ENCODE measurements around the gene FN3KRP.

The FN3KRP gene

GRCh38 chr17:82687375-82687861, 29.1 kb upstream of the FN3KRP start:
- no peak for DNase-seq (ENCODE audit: low read depth in 2 of 2)

- DNase-seq (ENCODE audit: low read depth in 2 of 2) = no peak
Observed at GRCh38 chr17:82687871-82688270, 28.6 kb upstream of the FN3KRP start.

DNA sequence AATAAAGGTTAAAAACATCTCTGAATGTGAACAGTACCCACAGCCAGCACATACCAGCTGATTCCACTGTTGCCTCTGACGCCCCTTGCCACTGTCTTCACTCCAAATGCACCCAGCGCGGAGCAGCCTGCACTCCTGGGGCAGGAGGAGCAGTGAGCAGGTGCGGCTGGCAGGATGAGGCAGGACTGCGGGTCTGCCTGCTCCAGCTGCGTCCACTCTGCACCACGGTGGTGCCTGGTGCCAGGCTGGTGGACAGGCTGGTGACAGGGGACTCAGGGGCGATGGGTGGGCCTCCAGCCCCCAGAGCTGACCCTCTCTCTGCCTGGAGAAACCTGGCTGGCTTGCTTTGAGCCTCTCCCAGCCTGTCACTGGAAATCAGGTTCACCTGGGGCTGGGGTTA, 27.4 kb upstream of the FN3KRP start:
- DNase-seq (ENCODE audit: low read depth in 2 of 2) = no peak

DNA sequence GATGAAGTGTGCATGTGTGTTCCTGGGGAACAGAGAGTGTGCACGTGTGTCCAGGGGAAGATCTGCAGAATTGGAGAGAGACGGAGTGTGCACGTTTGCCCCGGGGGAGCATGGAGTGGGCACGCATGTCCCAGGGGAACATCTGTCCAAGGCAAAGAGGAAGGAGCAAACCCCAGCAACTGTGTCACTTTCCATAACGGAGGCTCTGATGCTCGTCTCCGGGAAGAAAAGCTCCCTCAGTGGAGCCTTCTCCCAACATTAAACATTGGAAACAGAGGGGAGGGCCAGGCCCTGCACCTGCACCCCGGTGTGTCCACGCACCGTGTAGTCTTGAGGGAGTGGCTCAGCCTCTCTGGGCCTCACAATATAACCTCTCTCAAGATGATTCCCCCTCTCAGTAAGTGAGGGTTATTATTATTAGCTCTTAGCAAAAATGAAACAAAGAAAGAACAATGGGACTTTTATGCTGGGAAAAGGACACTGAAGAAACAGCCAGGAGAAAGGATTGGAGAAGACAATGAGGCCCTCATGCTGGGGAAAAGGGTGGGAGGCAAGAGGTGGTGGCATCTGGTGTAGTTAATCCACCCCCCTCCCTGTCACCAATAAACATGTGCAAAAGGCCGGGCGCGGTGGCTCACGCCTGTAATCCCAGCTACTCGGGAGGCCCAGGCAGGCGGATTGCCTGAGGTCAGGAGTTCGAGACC, 25.6 kb upstream of the FN3KRP start:
- no peak for DNase-seq (ENCODE audit: low read depth in 2 of 2)

- DNase-seq (ENCODE audit: low read depth in 2 of 2) = no peak
Observed at GRCh38 chr17:82691714-82692113, 24.8 kb upstream of the FN3KRP start.

- DNase-seq (ENCODE audit: low read depth in 2 of 2) = no peak
Observed at GRCh38 chr17:82692268-82692667, 24.2 kb upstream of the FN3KRP start.

- no peak for DNase-seq (ENCODE audit: low read depth in 2 of 2)
Observed at GRCh38 chr17:82693168-82693867, 23.2 kb upstream of the FN3KRP start.

DNA sequence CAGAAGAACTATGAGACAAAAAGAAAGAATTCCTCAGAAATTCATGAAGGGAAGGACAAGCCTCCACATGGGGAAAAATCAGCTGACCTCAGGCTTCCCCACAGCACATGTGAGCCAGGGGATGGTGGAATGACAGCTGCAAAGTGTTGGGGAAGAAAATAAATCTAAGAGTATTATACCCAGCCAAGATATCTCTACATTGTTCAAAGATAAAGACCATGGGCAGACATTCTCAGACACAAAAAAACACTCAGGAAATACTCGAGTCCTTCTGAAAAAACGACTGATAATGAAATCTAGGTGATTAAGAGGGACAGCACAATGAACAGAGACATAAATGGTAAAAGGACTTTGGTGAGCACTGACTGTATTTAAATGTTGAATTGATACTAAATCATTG, 21.9 kb upstream of the FN3KRP start:
- DNase-seq (ENCODE audit: low read depth in 2 of 2) = no peak

GRCh38 chr17:82696259-82696658, 20.2 kb upstream of the FN3KRP start:
- no peak for DNase-seq (ENCODE audit: low read depth in 2 of 2)

GRCh38 chr17:82696916-82697807, 19.3 kb upstream of the FN3KRP start:
- no peak for DNase-seq (ENCODE audit: low read depth in 2 of 2)

- no peak for DNase-seq (ENCODE audit: low read depth in 2 of 2)
Observed at GRCh38 chr17:82697808-82698064, 18.8 kb upstream of the FN3KRP start.

GRCh38 chr17:82698065-82698973, 18.2 kb upstream of the FN3KRP start, which contains the start of gene RAB40B:
TSS of gene RAB40B (minus strand) at chr17:82698698. CDS start at chr17:82698596, 102 bp downstream.
- DNase-seq (ENCODE audit: low read depth in 2 of 2) = peak; percentile 95 to 97

- DNase-seq (ENCODE audit: low read depth in 2 of 2) = no peak
Observed at GRCh38 chr17:82698974-82699442, 17.5 kb upstream of the FN3KRP start.

DNA sequence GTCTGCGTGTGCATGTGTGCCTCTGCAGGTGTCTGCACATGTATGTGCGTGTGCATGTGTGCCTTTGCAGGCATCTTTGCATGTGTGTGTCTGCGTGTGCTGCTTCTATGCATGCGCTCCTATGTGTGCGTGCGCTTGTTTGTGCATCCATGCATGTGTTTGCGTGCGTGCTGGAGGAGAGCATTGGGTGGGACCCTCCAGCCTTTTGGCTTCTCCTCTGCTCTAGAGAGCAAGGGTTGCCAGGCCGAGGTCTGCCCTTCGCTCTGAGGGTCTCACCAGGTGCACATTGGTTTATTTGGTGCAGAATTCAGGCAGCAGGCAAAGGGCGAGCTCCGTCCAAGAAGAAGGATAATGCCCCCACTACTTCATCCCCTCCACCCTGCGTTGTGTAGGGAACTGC, 17.0 kb upstream of the FN3KRP start:
- no peak for DNase-seq (ENCODE audit: low read depth in 2 of 2)

DNA sequence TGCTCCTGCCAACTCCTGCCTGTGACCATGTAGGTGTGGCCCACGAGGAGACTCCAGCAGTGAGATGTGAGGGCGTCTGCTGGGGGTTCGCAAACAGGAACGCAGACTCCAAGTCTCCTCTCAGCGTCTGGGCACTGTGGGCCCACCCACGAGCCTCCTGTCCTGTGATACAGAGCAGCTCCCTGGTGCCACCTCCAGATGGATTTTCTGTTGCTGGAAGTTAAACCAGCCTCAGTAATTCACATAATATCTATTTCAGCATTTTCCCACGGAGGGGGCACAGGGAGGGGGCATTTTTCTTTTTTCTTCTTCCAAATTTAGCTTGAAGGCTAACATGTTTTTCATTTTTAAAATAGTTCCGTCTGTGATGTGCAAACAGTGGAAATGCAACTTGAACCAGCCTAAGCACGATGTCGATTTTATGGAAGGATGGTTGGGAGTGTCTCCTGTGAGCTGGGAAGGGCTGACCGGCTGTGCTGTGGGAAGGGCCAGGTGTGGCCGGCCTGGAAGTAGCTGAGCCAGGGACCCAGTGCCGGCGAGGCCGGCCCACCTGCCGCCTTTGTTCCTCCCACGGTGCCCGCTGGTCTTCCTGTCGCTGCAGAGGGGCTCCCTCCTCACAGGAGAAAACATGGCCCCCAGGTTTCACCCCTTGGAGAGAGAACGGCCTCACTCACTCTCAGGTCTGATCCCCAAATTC, 14.1 kb upstream of the FN3KRP start:
- DNase-seq (ENCODE audit: low read depth in 2 of 2) = no peak

DNA sequence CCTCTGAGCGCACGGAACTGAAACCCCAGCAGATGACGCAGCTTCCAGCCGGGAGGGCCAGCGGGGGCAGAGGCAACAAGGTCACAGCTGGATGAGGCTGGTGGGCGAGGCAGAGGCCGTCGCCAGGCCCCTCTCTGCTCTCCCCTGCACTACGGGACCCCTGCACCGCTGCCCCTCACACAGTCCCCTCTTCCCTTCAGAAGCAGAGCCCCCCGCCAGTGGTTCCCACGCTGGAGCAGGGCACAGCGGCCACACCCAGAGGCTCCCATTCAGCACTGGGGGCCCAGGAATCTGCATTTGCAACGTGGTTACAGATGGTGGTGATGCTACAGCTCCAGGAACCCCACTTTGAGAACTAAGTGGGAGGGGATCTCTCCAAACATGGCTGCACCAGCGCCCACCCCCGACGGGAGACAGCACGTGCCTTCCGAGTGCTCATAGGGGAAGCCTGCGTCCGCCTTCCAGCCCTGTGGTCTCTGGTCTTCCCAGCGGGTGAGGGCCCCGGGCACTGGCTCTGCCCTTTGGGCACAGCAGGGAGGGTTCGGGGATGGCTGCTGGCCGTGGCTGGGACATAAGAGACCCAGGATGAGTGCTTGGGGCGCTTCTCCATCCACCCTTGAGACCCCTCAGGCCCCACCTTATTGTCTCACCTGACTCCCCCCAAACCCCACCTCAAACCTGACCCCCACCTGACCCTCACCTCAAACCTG, 13.3 kb upstream of the FN3KRP start:
- no peak for DNase-seq (ENCODE audit: low read depth in 2 of 2)

DNA sequence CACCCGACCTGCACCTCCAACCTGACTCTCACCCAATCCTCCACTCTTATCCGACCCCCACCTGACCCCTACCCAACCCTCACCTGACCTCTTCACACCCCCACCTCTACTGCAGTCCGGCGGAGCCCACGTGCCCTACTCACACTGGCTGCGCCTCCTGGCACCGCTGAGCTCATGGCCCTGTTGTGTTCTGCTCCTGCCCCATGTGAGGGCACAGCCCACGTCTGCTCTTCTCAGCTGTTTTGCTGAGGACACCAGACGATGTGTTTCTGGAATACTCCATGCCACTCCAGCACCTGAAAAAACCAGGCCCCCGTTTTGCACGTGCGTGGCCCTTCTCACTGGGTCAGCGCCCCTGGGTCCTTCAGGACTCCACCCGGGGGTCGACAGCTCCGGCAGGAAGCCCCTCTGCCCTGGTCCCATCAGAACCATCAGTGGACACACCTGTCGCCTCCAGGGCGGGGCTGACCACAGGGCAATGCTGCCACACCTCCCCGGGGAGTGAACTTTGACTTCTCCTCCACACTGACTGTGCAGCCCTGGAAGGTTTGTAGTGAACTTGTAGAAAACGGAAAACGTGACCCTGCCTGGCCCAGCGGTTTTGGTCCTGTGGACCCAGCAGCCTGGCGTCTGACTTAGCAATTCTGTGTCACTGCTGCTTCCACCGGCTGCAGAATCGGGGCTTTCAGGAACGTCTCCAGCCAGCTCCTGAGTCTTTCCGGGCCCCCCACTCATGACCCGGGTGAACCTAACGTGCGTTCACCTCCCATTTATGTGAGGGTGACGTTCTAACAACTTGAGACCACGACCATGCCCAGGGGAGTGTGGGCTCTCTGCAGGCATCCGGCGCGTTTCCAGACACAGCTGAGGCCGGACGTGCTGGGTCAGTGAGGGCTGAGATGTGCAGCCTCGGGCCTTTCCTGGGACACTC, 12.3 kb upstream of the FN3KRP start:
- no peak for DNase-seq (ENCODE audit: low read depth in 2 of 2)

- DNase-seq (ENCODE audit: low read depth in 2 of 2) = no peak
Observed at GRCh38 chr17:82704886-82705285, 11.6 kb upstream of the FN3KRP start.

- no peak for DNase-seq (ENCODE audit: low read depth in 2 of 2)
Observed at GRCh38 chr17:82705756-82706155, 10.8 kb upstream of the FN3KRP start.
